ENCODE results near the gene SELENOO.

The SELENOO gene

GRCh38 chr22:50257041-50257440, 56.2 kb downstream of the SELENOO start:
- Histone ChIP-seq H3K36me3 (ENCODE audit: control insufficient read depth, low read length) (peaks cover 48% of the 10 kb centered on the region), H4K20me1 (ENCODE audit: control insufficient read depth, insufficient read depth, low read depth, low read length) (no peaks in the 10 kb centered on the region)
- TF ChIP-seq EZH2phosphoT487 (IDR thresholded peaks at IDR 0.05; ENCODE audit: borderline replicate concordance, low read length), result no peak
- no peak for TF ChIP-seq CTCF (IDR thresholded peaks at IDR 0.05; ENCODE audit: low read depth, low read length, poor library complexity, severe bottlenecking)

GRCh38 chr22:50257451-50258360, 56.9 kb downstream of the SELENOO start:
- Histone ChIP-seq H4K20me1 (ENCODE audit: control insufficient read depth, insufficient read depth, low read depth, low read length) (no peaks in the 10 kb centered on the region), H3K36me3 (ENCODE audit: control insufficient read depth, low read length) (peaks cover 48% of the 10 kb centered on the region)

More at GRCh38 chr22:50257041-50257440, 56.2 kb downstream of the SELENOO start:
- Histone ChIP-seq H3F3A (ENCODE audit: control insufficient read depth, insufficient read depth) (peaks cover 4% of the 10 kb centered on the region), H3K4me3 (ENCODE audit: low read length) (no peak overlapping the region), H3K4me1 (ENCODE audit: control insufficient read depth, low read length) (peaks cover 15% of the 10 kb centered on the region), H3K9me2 (replicated peaks; ENCODE audit: control insufficient read depth, low read length) (no peaks in the 10 kb centered on the region), H3K79me2 (ENCODE audit: control insufficient read depth, low read length) (peaks cover 30% of the 10 kb centered on the region), H3K27me3 (ENCODE audit: control insufficient read depth, low read length) (no peaks in the 10 kb centered on the region), H3K4me2 (ENCODE audit: low read length) (no peak overlapping the region), H3K9me3 (ENCODE audit: control insufficient read depth, insufficient read depth, low read length) (no peaks in the 10 kb centered on the region), H3K27ac (ENCODE audit: low read depth, low read length) (no peak overlapping the region)

GRCh38 chr22:50258361-50259292, 57.8 kb downstream of the SELENOO start:
- Histone ChIP-seq H3K9me3 (ENCODE audit: control insufficient read depth, insufficient read depth, low read length) (no peaks in the 10 kb centered on the region), H3K27ac (ENCODE audit: low read depth, low read length) (no peak overlapping the region), H3K36me3 (ENCODE audit: control insufficient read depth, low read length) (peaks cover 42% of the 10 kb centered on the region), H3K27me3 (ENCODE audit: control insufficient read depth, low read length) (no peaks in the 10 kb centered on the region), H3F3A (ENCODE audit: control insufficient read depth, insufficient read depth) (peaks cover 2% of the 10 kb centered on the region), H3K4me3 (ENCODE audit: low read length) (no peak overlapping the region), H3K4me2 (ENCODE audit: low read length) (no peak overlapping the region), H4K20me1 (ENCODE audit: control insufficient read depth, insufficient read depth, low read depth, low read length) (0 out of 2 replicates have a peak, but pooled peaks cover 3% of the 10 kb centered on the region), H3K9me2 (replicated peaks; ENCODE audit: control insufficient read depth, low read length) (no peaks in the 10 kb centered on the region), H3K4me1 (ENCODE audit: control insufficient read depth, low read length) (peaks cover 23% of the 10 kb centered on the region), H3K79me2 (ENCODE audit: control insufficient read depth, low read length) (peaks cover 31% of the 10 kb centered on the region)
- TF ChIP-seq EZH2phosphoT487 (IDR thresholded peaks at IDR 0.05; ENCODE audit: borderline replicate concordance, low read length) (no peak), CTCF (IDR thresholded peaks at IDR 0.05; ENCODE audit: low read depth, low read length, poor library complexity, severe bottlenecking) (no peak)

More at GRCh38 chr22:50257451-50258360, 56.9 kb downstream of the SELENOO start:
- Histone ChIP-seq H3K9me3 (ENCODE audit: control insufficient read depth, insufficient read depth, low read length) (no peaks in the 10 kb centered on the region), H3F3A (ENCODE audit: control insufficient read depth, insufficient read depth) (peaks cover 4% of the 10 kb centered on the region), H3K79me2 (ENCODE audit: control insufficient read depth, low read length) (peaks cover 31% of the 10 kb centered on the region), H3K9me2 (replicated peaks; ENCODE audit: control insufficient read depth, low read length) (no peaks in the 10 kb centered on the region), H3K4me3 (ENCODE audit: low read length) (no peak overlapping the region), H3K27ac (ENCODE audit: low read depth, low read length) (no peak overlapping the region), H3K4me2 (ENCODE audit: low read length) (no peak overlapping the region), H3K27me3 (ENCODE audit: control insufficient read depth, low read length) (no peaks in the 10 kb centered on the region), H3K4me1 (ENCODE audit: control insufficient read depth, low read length) (peaks cover 18% of the 10 kb centered on the region)
- TF ChIP-seq EZH2phosphoT487 (IDR thresholded peaks at IDR 0.05; ENCODE audit: borderline replicate concordance, low read length) (no peak), CTCF (IDR thresholded peaks at IDR 0.05; ENCODE audit: low read depth, low read length, poor library complexity, severe bottlenecking) (no peak)
